ENCODE results near the gene CD6.

CD6 gene

GRCh38 chr11:60934790-60935605 is 36.5 kb upstream of the CD6 start:
- TF ChIP-seq, protein P1, sequence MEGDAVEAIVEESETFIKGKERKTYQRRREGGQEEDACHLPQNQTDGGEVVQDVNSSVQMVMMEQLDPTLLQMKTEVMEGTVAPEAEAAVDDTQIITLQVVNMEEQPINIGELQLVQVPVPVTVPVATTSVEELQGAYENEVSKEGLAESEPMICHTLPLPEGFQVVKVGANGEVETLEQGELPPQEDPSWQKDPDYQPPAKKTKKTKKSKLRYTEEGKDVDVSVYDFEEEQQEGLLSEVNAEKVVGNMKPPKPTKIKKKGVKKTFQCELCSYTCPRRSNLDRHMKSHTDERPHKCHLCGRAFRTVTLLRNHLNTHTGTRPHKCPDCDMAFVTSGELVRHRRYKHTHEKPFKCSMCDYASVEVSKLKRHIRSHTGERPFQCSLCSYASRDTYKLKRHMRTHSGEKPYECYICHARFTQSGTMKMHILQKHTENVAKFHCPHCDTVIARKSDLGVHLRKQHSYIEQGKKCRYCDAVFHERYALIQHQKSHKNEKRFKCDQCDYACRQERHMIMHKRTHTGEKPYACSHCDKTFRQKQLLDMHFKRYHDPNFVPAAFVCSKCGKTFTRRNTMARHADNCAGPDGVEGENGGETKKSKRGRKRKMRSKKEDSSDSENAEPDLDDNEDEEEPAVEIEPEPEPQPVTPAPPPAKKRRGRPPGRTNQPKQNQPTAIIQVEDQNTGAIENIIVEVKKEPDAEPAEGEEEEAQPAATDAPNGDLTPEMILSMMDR (IDR thresholded peaks at IDR 0.05; ENCODE audit: low read depth, low read length): no peak
- in situ Hi-C loops (cut with HindIII; ENCODE audit: low sequenced_read_pairs): no loop called here
- H3K4me3 ChIP-seq (ENCODE audit: low read depth, low read length): no peak overlapping the region
- no peak for DNase-seq (ENCODE audit: low read depth, low spot score)

GRCh38 chr11:60935676-60936442 is 35.6 kb upstream of the CD6 start:
- H3K4me3 ChIP-seq (ENCODE audit: low read depth, low read length): no peak overlapping the region
- in situ Hi-C loops (cut with HindIII; ENCODE audit: low sequenced_read_pairs): no loop called here
- TF ChIP-seq, protein P1 (IDR thresholded peaks at IDR 0.05; ENCODE audit: low read depth, low read length): no peak
- no peak for DNase-seq (ENCODE audit: low read depth, low spot score)

- in situ Hi-C loops (cut with HindIII; ENCODE audit: low sequenced_read_pairs): no loop called here
- no peak overlapping the region for H3K4me3 ChIP-seq (ENCODE audit: low read depth, low read length)
- TF ChIP-seq, protein P1 (IDR thresholded peaks at IDR 0.05; ENCODE audit: low read depth, low read length): no peak
- no peak for DNase-seq (ENCODE audit: low read depth, low spot score)
Observed at GRCh38 chr11:60936467-60937143, 34.9 kb upstream of the CD6 start.

- in situ Hi-C loops (cut with HindIII; ENCODE audit: low sequenced_read_pairs): no loop called here
- no peak for DNase-seq (ENCODE audit: low read depth, low spot score)
- TF ChIP-seq, protein P1 (IDR thresholded peaks at IDR 0.05; ENCODE audit: low read depth, low read length): no peak
- H3K4me3 ChIP-seq (ENCODE audit: low read depth, low read length): no peak overlapping the region
Observed at GRCh38 chr11:60937144-60937527, 34.3 kb upstream of the CD6 start.

GRCh38 chr11:60937811-60938210 is 33.7 kb upstream of the CD6 start:
- DNase-seq (ENCODE audit: low read depth, low spot score): no peak
- TF ChIP-seq, protein P1 (IDR thresholded peaks at IDR 0.05; ENCODE audit: low read depth, low read length): no peak
- H3K4me3 ChIP-seq (ENCODE audit: low read depth, low read length): no peak overlapping the region
- in situ Hi-C loops (cut with HindIII; ENCODE audit: low sequenced_read_pairs): no loop called here

DNA sequence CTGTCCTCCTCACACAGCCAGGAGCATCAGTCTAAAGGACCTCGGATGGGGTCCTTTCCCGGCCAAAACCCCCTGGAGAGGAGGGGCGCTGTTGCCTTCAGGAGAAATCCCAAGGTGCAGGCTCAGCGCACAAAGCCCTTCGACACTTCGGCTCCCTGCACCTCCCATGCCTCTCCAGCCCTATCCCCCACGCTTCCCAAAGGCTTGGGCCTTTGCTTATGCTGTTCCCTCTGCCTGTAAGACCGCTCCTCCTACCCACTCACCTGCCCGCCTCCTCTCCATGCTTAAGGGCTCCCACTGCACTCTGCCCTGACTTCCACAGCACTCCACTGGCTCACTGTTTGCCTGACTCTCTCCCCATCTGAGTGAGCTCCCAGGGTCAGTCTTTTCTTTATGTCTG is 33.0 kb upstream of the CD6 start:
- in situ Hi-C loops (cut with HindIII; ENCODE audit: low sequenced_read_pairs): no loop called here
- no peak overlapping the region for H3K4me3 ChIP-seq (ENCODE audit: low read depth, low read length)
- TF ChIP-seq, protein P1 (IDR thresholded peaks at IDR 0.05; ENCODE audit: low read depth, low read length): no peak
- no peak for DNase-seq (ENCODE audit: low read depth, low spot score)
